Measurements from ENCODE around the gene HCFC2.

Gene HCFC2

GRCh38 chr12:104132351-104132956 lies 68.1 kb downstream of the HCFC2 start:
- Histone ChIP-seq H3K4me1 (ENCODE audit: insufficient read depth, low read length, poor library complexity, severe bottlenecking) (peaks cover 62% of the 10 kb centered on the region), H3K4me2 (ENCODE audit: low read depth, low read length, poor library complexity, severe bottlenecking) (peak overlapping the region; percentile 98), H3K79me2 (ENCODE audit: insufficient read depth, low read length) (peaks cover 86% of the 10 kb centered on the region), H3K9ac (ENCODE audit: low read depth, low read length, poor library complexity, severe bottlenecking) (peak overlapping the region; percentile 1), H3K36me3 (ENCODE audit: insufficient read depth, low read length) (peaks cover 19% of the 10 kb centered on the region; the same call in 1 of the 2 replicates), H4K20me1 (ENCODE audit: insufficient read depth, low read length, poor library complexity, severe bottlenecking) (peaks cover 17% of the 10 kb centered on the region), H3K9me3 (ENCODE audit: insufficient read depth, low read depth, low read length) (no peaks in the 10 kb centered on the region), H3K9me2 (replicated peaks; ENCODE audit: low read depth, low read length) (no peaks in the 10 kb centered on the region), H3F3A (ENCODE audit: low read depth) (no peaks in the 10 kb centered on the region), H3K4me3 (ENCODE audit: low read length, poor library complexity, severe bottlenecking) (no peak overlapping the region), H3K27me3 (ENCODE audit: insufficient read depth, low read length, poor library complexity, severe bottlenecking) (no peaks in the 10 kb centered on the region), H2AFZ (ENCODE audit: low read length) (no peak overlapping the region)
- TF ChIP-seq EZH2phosphoT487 (IDR thresholded peaks at IDR 0.05; ENCODE audit: borderline replicate concordance): no peak
- TF ChIP-seq, protein P1, sequence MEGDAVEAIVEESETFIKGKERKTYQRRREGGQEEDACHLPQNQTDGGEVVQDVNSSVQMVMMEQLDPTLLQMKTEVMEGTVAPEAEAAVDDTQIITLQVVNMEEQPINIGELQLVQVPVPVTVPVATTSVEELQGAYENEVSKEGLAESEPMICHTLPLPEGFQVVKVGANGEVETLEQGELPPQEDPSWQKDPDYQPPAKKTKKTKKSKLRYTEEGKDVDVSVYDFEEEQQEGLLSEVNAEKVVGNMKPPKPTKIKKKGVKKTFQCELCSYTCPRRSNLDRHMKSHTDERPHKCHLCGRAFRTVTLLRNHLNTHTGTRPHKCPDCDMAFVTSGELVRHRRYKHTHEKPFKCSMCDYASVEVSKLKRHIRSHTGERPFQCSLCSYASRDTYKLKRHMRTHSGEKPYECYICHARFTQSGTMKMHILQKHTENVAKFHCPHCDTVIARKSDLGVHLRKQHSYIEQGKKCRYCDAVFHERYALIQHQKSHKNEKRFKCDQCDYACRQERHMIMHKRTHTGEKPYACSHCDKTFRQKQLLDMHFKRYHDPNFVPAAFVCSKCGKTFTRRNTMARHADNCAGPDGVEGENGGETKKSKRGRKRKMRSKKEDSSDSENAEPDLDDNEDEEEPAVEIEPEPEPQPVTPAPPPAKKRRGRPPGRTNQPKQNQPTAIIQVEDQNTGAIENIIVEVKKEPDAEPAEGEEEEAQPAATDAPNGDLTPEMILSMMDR (conservative IDR thresholded peaks at IDR 0.05; ENCODE audit: low read length): no peak

GRCh38 chr12:104133321-104133720 lies 69.0 kb downstream of the HCFC2 start:
- H3K9me2 ChIP-seq (replicated peaks; ENCODE audit: low read depth, low read length): no peaks in the 10 kb centered on the region
- H3K36me3 ChIP-seq (ENCODE audit: insufficient read depth, low read length): peaks cover 11% of the 10 kb centered on the region; the same call in 1 of the 2 replicates
- H3F3A ChIP-seq (ENCODE audit: low read depth): no peaks in the 10 kb centered on the region
- H3K9me3 ChIP-seq (ENCODE audit: insufficient read depth, low read depth, low read length): no peaks in the 10 kb centered on the region
- peaks cover 83% of the 10 kb centered on the region for H3K79me2 ChIP-seq (ENCODE audit: insufficient read depth, low read length)
- no peak for TF ChIP-seq EZH2phosphoT487 (IDR thresholded peaks at IDR 0.05; ENCODE audit: borderline replicate concordance)
- TF ChIP-seq, protein P1 (conservative IDR thresholded peaks at IDR 0.05; ENCODE audit: low read length): no peak
- H3K4me2 ChIP-seq (ENCODE audit: low read depth, low read length, poor library complexity, severe bottlenecking): peak overlapping the region; percentile 98
- H3K4me1 ChIP-seq (ENCODE audit: insufficient read depth, low read length, poor library complexity, severe bottlenecking): peaks cover 62% of the 10 kb centered on the region
- peaks cover 17% of the 10 kb centered on the region for H4K20me1 ChIP-seq (ENCODE audit: insufficient read depth, low read length, poor library complexity, severe bottlenecking)
- H3K4me3 ChIP-seq (ENCODE audit: low read length, poor library complexity, severe bottlenecking): peak overlapping the region; percentile 3
- H3K9ac ChIP-seq (ENCODE audit: low read depth, low read length, poor library complexity, severe bottlenecking): no peak overlapping the region
- no peak overlapping the region for H2AFZ ChIP-seq (ENCODE audit: low read length)
- H3K27me3 ChIP-seq (ENCODE audit: insufficient read depth, low read length, poor library complexity, severe bottlenecking): no peaks in the 10 kb centered on the region

DNA sequence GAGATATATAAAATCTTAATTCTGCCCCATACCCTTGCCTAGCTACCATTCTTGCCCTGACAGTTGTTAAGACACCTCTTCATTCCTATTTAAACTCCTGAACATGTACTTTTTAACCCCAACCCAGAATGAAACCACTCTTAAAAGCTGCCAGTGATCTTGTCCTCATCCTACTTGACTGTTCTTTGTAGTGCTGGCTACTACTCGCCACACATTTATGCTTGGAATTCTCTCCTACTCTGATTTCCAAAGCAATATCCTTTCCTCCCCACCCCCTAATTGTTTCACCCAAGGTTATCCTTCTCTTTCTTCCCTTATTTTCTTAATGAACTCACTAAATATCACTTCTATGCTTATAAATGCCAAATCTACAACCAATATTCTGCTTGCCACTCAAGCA lies 69.5 kb downstream of the HCFC2 start:
- H3K9me3 ChIP-seq (ENCODE audit: insufficient read depth, low read depth, low read length): no peaks in the 10 kb centered on the region
- peak overlapping the region; percentile 91 for H3K9ac ChIP-seq (ENCODE audit: low read depth, low read length, poor library complexity, severe bottlenecking)
- peaks cover 68% of the 10 kb centered on the region for H3K4me1 ChIP-seq (ENCODE audit: insufficient read depth, low read length, poor library complexity, severe bottlenecking)
- H3K79me2 ChIP-seq (ENCODE audit: insufficient read depth, low read length): peaks cover 83% of the 10 kb centered on the region
- H3K4me3 ChIP-seq (ENCODE audit: low read length, poor library complexity, severe bottlenecking): no peak overlapping the region
- H3K4me2 ChIP-seq (ENCODE audit: low read depth, low read length, poor library complexity, severe bottlenecking): peak overlapping the region; percentile 98
- H3K9me2 ChIP-seq (replicated peaks; ENCODE audit: low read depth, low read length): no peaks in the 10 kb centered on the region
- TF ChIP-seq, protein P1 (conservative IDR thresholded peaks at IDR 0.05; ENCODE audit: low read length): no peak
- no peak for TF ChIP-seq EZH2phosphoT487 (IDR thresholded peaks at IDR 0.05; ENCODE audit: borderline replicate concordance)
- H3K36me3 ChIP-seq (ENCODE audit: insufficient read depth, low read length): peaks cover 10% of the 10 kb centered on the region; the same call in 1 of the 2 replicates
- H3K27me3 ChIP-seq (ENCODE audit: insufficient read depth, low read length, poor library complexity, severe bottlenecking): no peaks in the 10 kb centered on the region
- H2AFZ ChIP-seq (ENCODE audit: low read length): no peak overlapping the region
- H3F3A ChIP-seq (ENCODE audit: low read depth): no peaks in the 10 kb centered on the region
- peaks cover 17% of the 10 kb centered on the region for H4K20me1 ChIP-seq (ENCODE audit: insufficient read depth, low read length, poor library complexity, severe bottlenecking)

Data from Loucy (cell line).